SU-DHL-6 (cell line): ENCODE results near the gene ELOF1.

Source experiments
- CTCF ChIP-seq: fragments of 200-600 bp; sonication (generic); IDR thresholded peaks from one replicate; pipeline ENCODE4 v1.5.1; 2017; ENCODE audit warnings: antibody characterized with exemption, mild to moderate bottlenecking, low read length, moderate library complexity; ENCODE audit not compliant: insufficient read depth, poor library complexity, severe bottlenecking
- EZH2phosphoT487 ChIP-seq: fragments of 200-600 bp; sonication (generic), shearing (Covaris generic); conservative IDR thresholded peaks from 2 replicates; pipeline ENCODE4 v1.6.1; 2018; ENCODE audit warnings: mild to moderate bottlenecking, antibody characterized with exemption, low read length, moderate library complexity, mixed read lengths

GRCh38 chr19:11534538-11534937 lies 24.5 kb downstream of the ELOF1 start:
- TF ChIP-seq CTCF (no peak), EZH2phosphoT487 (no peak)
